GM12878 (cell line): ENCODE data around the gene MCUB. TPM values are rescaled to one million over a fixed set of nuclear protein-coding genes. Genes with fewer than 3 reads are reported as not detected.

Source experiments
- BMI1 ChIP-seq: fragments of 450-650 bp; IDR thresholded peaks from 2 replicates; pipeline ENCODE4 v1.6.1; 2016; ENCODE audit warnings: mild to moderate bottlenecking, moderate library complexity, borderline replicate concordance
- CBFB ChIP-seq: IDR thresholded peaks from 2 replicates; pipeline ENCODE4 v1.6.1; 2016; ENCODE audit warnings: antibody characterized with exemption, low read depth
- DPF2 ChIP-seq: fragments of 450-650 bp; IDR thresholded peaks from 2 replicates; pipeline ENCODE4 v1.6.1; 2017; ENCODE audit warnings: mild to moderate bottlenecking
- EED ChIP-seq: sonication (generic); IDR thresholded peaks from 2 replicates; pipeline ENCODE4 v1.6.1; 2016; ENCODE audit warnings: antibody characterized with exemption, low read depth
- ESRRA ChIP-seq: IDR thresholded peaks from 2 replicates; pipeline ENCODE4 v1.6.1; 2012; ENCODE audit warnings: mild to moderate bottlenecking, low read length, improper control_type of control experiment
- FOXK2 ChIP-seq: fragments of 450-650 bp; IDR thresholded peaks from 2 replicates; pipeline ENCODE4 v1.6.1; 2017; ENCODE audit warnings: mild to moderate bottlenecking, moderate library complexity
- HCFC1 ChIP-seq: fragments of 150-350 bp; IDR thresholded peaks from 2 replicates; pipeline ENCODE4 v1.6.1; 2014; ENCODE audit warnings: low read length
- IKZF1 ChIP-seq: fragments of 450-650 bp; conservative IDR thresholded peaks from 2 replicates; pipeline ENCODE4 v1.6.1; 2017; ENCODE audit warnings: antibody characterized with exemption, mild to moderate bottlenecking
- KAT2A ChIP-seq: conservative IDR thresholded peaks from 2 replicates; pipeline ENCODE4 v1.6.1; 2011; ENCODE audit warnings: low read depth, low read length; ENCODE audit not compliant: control insufficient read depth
- KLF5 ChIP-seq: fragments of 450-650 bp; IDR thresholded peaks from 2 replicates; pipeline ENCODE4 v1.6.1; 2014; ENCODE audit warnings: mild to moderate bottlenecking; ENCODE audit not compliant: partially characterized antibody
- MEF2A ChIP-seq: IDR thresholded peaks from 2 replicates; pipeline ENCODE4 v1.6.1; 2011; ENCODE audit warnings: low read depth, mild to moderate bottlenecking, low read length, moderate library complexity; ENCODE audit not compliant: insufficient read depth
- MTA2 ChIP-seq: fragments of 450-650 bp; IDR thresholded peaks from 2 replicates; pipeline ENCODE4 v1.6.1; 2016; ENCODE audit warnings: low read depth, mild to moderate bottlenecking, moderate library complexity
- MYC ChIP-seq: IDR thresholded peaks from 2 replicates; pipeline ENCODE4 v1.6.1; 2011; ENCODE audit warnings: mild to moderate bottlenecking, low read length, moderate library complexity, inconsistent platforms; ENCODE audit not compliant: insufficient read depth, insufficient replicate concordance, insufficient read length, severe bottlenecking
- NFXL1 ChIP-seq: fragments of 450-650 bp; IDR thresholded peaks from 2 replicates; pipeline ENCODE4 v1.6.1; 2017; ENCODE audit warnings: antibody characterized with exemption, mild to moderate bottlenecking, borderline replicate concordance
- RAD21 ChIP-seq: IDR thresholded peaks from 2 replicates; pipeline ENCODE4 v1.6.1; 2011; ENCODE audit warnings: mild to moderate bottlenecking, low read depth, low read length, moderate library complexity; ENCODE audit not compliant: insufficient read depth
- RBBP5 ChIP-seq: fragments of 200-600 bp; sonication (generic); conservative IDR thresholded peaks from 2 replicates; pipeline ENCODE4 v1.6.1; 2016
- RFX5 ChIP-seq: IDR thresholded peaks from 2 replicates; pipeline ENCODE4 v1.6.1; 2011; ENCODE audit warnings: low read depth, low read length, improper control_type of control experiment
- SP1 ChIP-seq: IDR thresholded peaks from one replicate; pipeline ENCODE4 v1.6.1; 2011; ENCODE audit warnings: low read depth, low read length
- SREBF1 ChIP-seq: IDR thresholded peaks from 2 replicates; pipeline ENCODE4 v1.6.1; 2012; ENCODE audit warnings: mild to moderate bottlenecking, low read length
- TARDBP ChIP-seq: IDR thresholded peaks from 2 replicates; pipeline ENCODE4 v1.6.1; 2016; ENCODE audit warnings: borderline replicate concordance
- WRNIP1 ChIP-seq: IDR thresholded peaks from 2 replicates; pipeline ENCODE4 v1.6.1; 2011; ENCODE audit warnings: low read depth, low read length, improper control_type of control experiment, borderline replicate concordance
- YY1 ChIP-seq: IDR thresholded peaks from 2 replicates; pipeline ENCODE4 v1.6.1; 2011; ENCODE audit warnings: low read depth, mild to moderate bottlenecking, low read length
- ZBED1 ChIP-seq: IDR thresholded peaks from 2 replicates; pipeline ENCODE4 v1.6.1; 2016; ENCODE audit warnings: borderline replicate concordance
- polyA plus RNA-seq, 11 experiments: library from polyadenylated mRNA; depleted of rRNA in 4 of 11; unstranded in 6 of 11; stranded (reverse) in 5 of 11; fragments of >200 nt; fragmentation: Nextera tagmentation in 4 of 11; fragmentation: Illumina TruSeq in 1 of 11; extraction: Ambion mirVana in 4 of 11; extraction: Trizol in 1 of 11; gene quantifications; 1 replicate in 1 of 11; 2 replicates in 10 of 11; pipeline versions ENCODE4 v1.2.1 to v1.2.3, GENCODE V29; 2011 to 2016; ENCODE audit warnings: inconsistent platforms in 2 of 11, missing spikeins in 2 of 11, low read depth in 1 of 11
- total RNA-seq, 4 experiments: library from RNA; depleted of rRNA in 3 of 4; stranded (reverse); fragments of >200 nt in 3 of 4; fragmentation: Illumina TruSeq in 1 of 4; extraction: Trizol in 1 of 4; gene quantifications; 2 replicates each; pipeline versions ENCODE4 v1.2.1 to v1.2.3, GENCODE V29; 2013 to 2021
- TF ChIP-seq, protein P1 (sequence below), 3 experiments: IDR thresholded peaks in 2 of 3; conservative IDR thresholded peaks in 1 of 3; 2 replicates each; pipeline ENCODE4 v1.5.1; 2011; ENCODE audit warnings: low read depth in 3 of 3, low read length in 3 of 3, mild to moderate bottlenecking in 3 of 3, control low read depth in 2 of 3, moderate library complexity in 2 of 3, inconsistent platforms in 1 of 3, mixed read lengths in 1 of 3; ENCODE audit not compliant: control insufficient read depth in 2 of 3, insufficient read depth in 1 of 3; ENCODE audit errors: extremely low read depth in 1 of 3
- TF ChIP-seq, protein P2 (sequence below): IDR thresholded peaks from 2 replicates; pipeline ENCODE4 v1.6.1; 2012; ENCODE audit warnings: low read depth, low read length, improper control_type of control experiment
- TF ChIP-seq, protein P3 (sequence below): fragments of 450-650 bp; IDR thresholded peaks from 2 replicates; pipeline ENCODE4 v1.6.1; 2016; ENCODE audit warnings: mild to moderate bottlenecking
- TF ChIP-seq, protein P4 (sequence below): IDR thresholded peaks from 2 replicates; pipeline ENCODE4 v1.6.1; 2011; ENCODE audit warnings: borderline replicate concordance, low read depth, mild to moderate bottlenecking, moderate library complexity, low read length; ENCODE audit not compliant: insufficient read depth, poor library complexity, severe bottlenecking

Gene MCUB
- total and polyA plus RNA-seq, 10 of the 15 experiments (the other 5 are each of a cell fraction or from before 2014, with no cell fraction given): 4.7 to 63.7 (median 39.4) TPM

DNA sequence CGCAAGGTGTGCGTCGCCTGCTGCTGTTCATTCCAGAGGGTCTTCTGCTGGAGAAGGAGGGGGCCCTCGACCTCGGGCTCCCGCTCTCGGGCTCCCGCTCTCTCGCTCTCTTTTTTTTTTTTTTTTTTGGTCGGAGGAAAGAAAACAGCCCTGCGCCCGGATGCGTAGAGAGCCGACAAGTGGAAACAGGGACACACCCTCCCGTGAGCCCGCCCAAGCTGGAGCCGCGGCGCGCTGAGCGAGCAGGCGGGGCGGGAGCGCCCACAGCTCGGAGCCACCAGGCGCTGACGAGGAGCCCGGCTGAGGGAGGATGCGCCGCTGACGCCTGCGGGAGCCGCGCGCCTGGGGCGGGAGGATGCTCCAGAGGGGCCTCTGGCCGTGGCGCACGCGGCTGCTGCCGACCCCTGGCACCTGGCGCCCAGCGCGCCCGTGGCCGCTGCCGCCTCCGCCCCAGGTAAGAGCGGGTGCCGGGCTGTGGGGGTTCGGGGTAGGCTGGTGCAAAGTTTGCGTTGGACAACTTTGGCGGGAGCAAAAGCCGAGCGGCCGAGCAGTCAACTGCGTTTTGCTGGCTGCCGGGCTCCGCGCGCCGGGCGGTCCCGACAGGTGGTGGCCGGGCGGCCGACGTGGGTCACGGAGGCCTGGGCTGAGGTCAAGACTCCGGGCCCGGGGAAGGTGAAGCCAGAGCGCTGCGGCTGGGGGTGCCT, at the start of gene MCUB (continued):
- TF ChIP-seq IKZF1 (peak; percentile 48), ZBED1 (no peak), NFXL1 (0 out of 2 replicates have a peak, but pooled peaks have one; percentile 51), TARDBP (no peak), FOXK2 (no peak), BMI1 (no peak), RFX5 (no peak), KLF5 (no peak), ESRRA (no peak), DPF2 (peak; percentile 61), EED (no peak), RAD21 (peak; percentile 26; the same call in 1 of the 2 replicates), MTA2 (no peak), YY1 (no peak), MYC (no peak), SP1 (no peak), WRNIP1 (no peak), CBFB (no peak), RBBP5 (no peak), HCFC1 (no peak), MEF2A (no peak), SREBF1 (no peak), KAT2A (no peak)
- TF ChIP-seq, protein P1, sequence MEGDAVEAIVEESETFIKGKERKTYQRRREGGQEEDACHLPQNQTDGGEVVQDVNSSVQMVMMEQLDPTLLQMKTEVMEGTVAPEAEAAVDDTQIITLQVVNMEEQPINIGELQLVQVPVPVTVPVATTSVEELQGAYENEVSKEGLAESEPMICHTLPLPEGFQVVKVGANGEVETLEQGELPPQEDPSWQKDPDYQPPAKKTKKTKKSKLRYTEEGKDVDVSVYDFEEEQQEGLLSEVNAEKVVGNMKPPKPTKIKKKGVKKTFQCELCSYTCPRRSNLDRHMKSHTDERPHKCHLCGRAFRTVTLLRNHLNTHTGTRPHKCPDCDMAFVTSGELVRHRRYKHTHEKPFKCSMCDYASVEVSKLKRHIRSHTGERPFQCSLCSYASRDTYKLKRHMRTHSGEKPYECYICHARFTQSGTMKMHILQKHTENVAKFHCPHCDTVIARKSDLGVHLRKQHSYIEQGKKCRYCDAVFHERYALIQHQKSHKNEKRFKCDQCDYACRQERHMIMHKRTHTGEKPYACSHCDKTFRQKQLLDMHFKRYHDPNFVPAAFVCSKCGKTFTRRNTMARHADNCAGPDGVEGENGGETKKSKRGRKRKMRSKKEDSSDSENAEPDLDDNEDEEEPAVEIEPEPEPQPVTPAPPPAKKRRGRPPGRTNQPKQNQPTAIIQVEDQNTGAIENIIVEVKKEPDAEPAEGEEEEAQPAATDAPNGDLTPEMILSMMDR (IDR thresholded peaks at IDR 0.05 in 2 of 3, conservative IDR thresholded peaks at IDR 0.05 in 1 of 3; ENCODE audit: control insufficient read depth in 2 of 3, extremely low read depth in 1 of 3, insufficient read depth in 1 of 3, low read depth in 3 of 3, low read length in 3 of 3): no peak
- TF ChIP-seq, protein P2, sequence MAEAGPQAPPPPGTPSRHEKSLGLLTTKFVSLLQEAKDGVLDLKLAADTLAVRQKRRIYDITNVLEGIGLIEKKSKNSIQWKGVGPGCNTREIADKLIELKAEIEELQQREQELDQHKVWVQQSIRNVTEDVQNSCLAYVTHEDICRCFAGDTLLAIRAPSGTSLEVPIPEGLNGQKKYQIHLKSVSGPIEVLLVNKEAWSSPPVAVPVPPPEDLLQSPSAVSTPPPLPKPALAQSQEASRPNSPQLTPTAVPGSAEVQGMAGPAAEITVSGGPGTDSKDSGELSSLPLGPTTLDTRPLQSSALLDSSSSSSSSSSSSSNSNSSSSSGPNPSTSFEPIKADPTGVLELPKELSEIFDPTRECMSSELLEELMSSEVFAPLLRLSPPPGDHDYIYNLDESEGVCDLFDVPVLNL: no peak
- TF ChIP-seq, protein P3, sequence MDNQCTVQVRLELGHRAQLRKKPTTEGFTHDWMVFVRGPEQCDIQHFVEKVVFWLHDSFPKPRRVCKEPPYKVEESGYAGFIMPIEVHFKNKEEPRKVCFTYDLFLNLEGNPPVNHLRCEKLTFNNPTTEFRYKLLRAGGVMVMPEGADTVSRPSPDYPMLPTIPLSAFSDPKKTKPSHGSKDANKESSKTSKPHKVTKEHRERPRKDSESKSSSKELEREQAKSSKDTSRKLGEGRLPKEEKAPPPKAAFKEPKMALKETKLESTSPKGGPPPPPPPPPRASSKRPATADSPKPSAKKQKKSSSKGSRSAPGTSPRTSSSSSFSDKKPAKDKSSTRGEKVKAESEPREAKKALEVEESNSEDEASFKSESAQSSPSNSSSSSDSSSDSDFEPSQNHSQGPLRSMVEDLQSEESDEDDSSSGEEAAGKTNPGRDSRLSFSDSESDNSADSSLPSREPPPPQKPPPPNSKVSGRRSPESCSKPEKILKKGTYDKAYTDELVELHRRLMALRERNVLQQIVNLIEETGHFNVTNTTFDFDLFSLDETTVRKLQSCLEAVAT: no peak; the same call in 1 of the 2 replicates
- TF ChIP-seq, protein P4, sequence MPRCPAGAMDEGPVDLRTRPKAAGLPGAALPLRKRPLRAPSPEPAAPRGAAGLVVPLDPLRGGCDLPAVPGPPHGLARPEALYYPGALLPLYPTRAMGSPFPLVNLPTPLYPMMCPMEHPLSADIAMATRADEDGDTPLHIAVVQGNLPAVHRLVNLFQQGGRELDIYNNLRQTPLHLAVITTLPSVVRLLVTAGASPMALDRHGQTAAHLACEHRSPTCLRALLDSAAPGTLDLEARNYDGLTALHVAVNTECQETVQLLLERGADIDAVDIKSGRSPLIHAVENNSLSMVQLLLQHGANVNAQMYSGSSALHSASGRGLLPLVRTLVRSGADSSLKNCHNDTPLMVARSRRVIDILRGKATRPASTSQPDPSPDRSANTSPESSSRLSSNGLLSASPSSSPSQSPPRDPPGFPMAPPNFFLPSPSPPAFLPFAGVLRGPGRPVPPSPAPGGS: no peak
